Measurements from ENCODE around the gene UTS2.

GRCh38 chr1:7893529-7894180 is 40.8 kb upstream of the UTS2 start:
- TF ChIP-seq CTCF (IDR thresholded peaks at IDR 0.05) (no peak), ZFX (IDR thresholded peaks at IDR 0.05; ENCODE audit: borderline replicate concordance) (no peak)
